ENCODE measurements around the gene BTD. TPM values are rescaled to one million over a fixed set of nuclear protein-coding genes. Genes with fewer than 3 reads are reported as not detected.

The BTD gene
- total RNA-seq, 1 experiment from 2014 or later, result 6.6 TPM

- Histone ChIP-seq H3K27ac (no peak overlapping the region), H3K36me3 (peaks cover 31% of the 10 kb centered on the region), H3K9me3 (replicated peaks) (no peaks in the 10 kb centered on the region), H3K4me1 (no peaks in the 10 kb centered on the region; the same call in 1 of the 2 replicates), H3K27me3 (no peaks in the 10 kb centered on the region), H3K4me3 (no peak overlapping the region)
- DNase-seq, result no peak
Observed at GRCh38 chr3:15690230-15690629, 88.7 kb downstream of the BTD start.

GRCh38 chr3:15690748-15691147 lies 89.2 kb downstream of the BTD start:
- no peaks in the 10 kb centered on the region; the same call in 1 of the 2 replicates for H3K4me1 ChIP-seq
- H3K36me3 ChIP-seq, result peaks cover 27% of the 10 kb centered on the region
- no peaks in the 10 kb centered on the region for H3K9me3 ChIP-seq (replicated peaks)
- H3K27ac ChIP-seq, result no peak overlapping the region
- DNase-seq, result no peak
- no peaks in the 10 kb centered on the region for H3K27me3 ChIP-seq
- H3K4me3 ChIP-seq, result no peak overlapping the region

- Histone ChIP-seq H3K4me3 (no peak overlapping the region), H3K4me1 (no peaks in the 10 kb centered on the region; the same call in 1 of the 2 replicates), H3K27me3 (no peaks in the 10 kb centered on the region), H3K27ac (no peak overlapping the region), H3K36me3 (peaks cover 21% of the 10 kb centered on the region), H3K9me3 (replicated peaks) (no peaks in the 10 kb centered on the region)
- no peak for DNase-seq
Observed at GRCh38 chr3:15693355-15693754, 91.8 kb downstream of the BTD start.

- DNase-seq, result no peak
- no peak overlapping the region for H3K4me3 ChIP-seq
- peaks cover 15% of the 10 kb centered on the region; the same call in 1 of the 2 replicates for H3K36me3 ChIP-seq
- no peak overlapping the region for H3K27ac ChIP-seq
- H3K9me3 ChIP-seq (replicated peaks), result no peaks in the 10 kb centered on the region
- no peaks in the 10 kb centered on the region for H3K27me3 ChIP-seq
- no peaks in the 10 kb centered on the region; the same call in 1 of the 2 replicates for H3K4me1 ChIP-seq
Observed at GRCh38 chr3:15694628-15695027, 93.1 kb downstream of the BTD start.

Other genes starting within 250 kb of the BTD start
- 23.8 TPM in 2 replicates for gene METTL6, start 174.2 kb upstream of the BTD start, total RNA-seq (2014; rRNA removed; shearing (Covaris generic))
- gene EAF1, start 174.1 kb upstream of the BTD start, total RNA-seq (2014; rRNA removed; shearing (Covaris generic)), result 13.4 and 13.6 TPM in 2 replicates
- 0.18 and 0.24 TPM in 2 replicates for gene COLQ, start 80.0 kb upstream of the BTD start, total RNA-seq (2014; rRNA removed; shearing (Covaris generic))
- gene HACL1, start 176 bp upstream of the BTD start, total RNA-seq (2014; rRNA removed; shearing (Covaris generic)), result 23.0 and 25.0 TPM in 2 replicates
- 26.4 and 28.8 TPM in 2 replicates for gene ANKRD28, start 196.2 kb downstream of the BTD start, total RNA-seq (2014; rRNA removed; shearing (Covaris generic))